Uterus (tissue), 4 donors: ENCODE data around the gene ZFPM1. TPM values are rescaled to one million over a fixed set of nuclear protein-coding genes. Genes with fewer than 3 reads are reported as not detected.
A peak's percentile ranks its signal among the peaks of the same experiment; 100 is the strongest.

Experiments used
- DNase-seq, 2 donors: peaks; one replicate each; pipeline ENCODE4 v3.0.0-alpha.2; 2019 to 2020
- H3K27ac ChIP-seq, 2 donors: fragments of 200-600 bp; sonication (generic); 1 replicate in 1 of 2; 2 replicates in 1 of 2; pipeline ENCODE4 v1.5.1; 2016 to 2018
- H3K27me3 ChIP-seq, 2 donors: fragments of 200-600 bp; sonication (generic); one replicate each; pipeline ENCODE4 v1.5.1; 2018 to 2019; ENCODE audit warnings: control low read depth in 1 of 2
- H3K36me3 ChIP-seq, 2 donors: fragments of 200-600 bp; sonication (generic); one replicate each; pipeline ENCODE4 v1.5.1; 2019; ENCODE audit warnings: control low read depth in 1 of 2
- H3K4me1 ChIP-seq, 2 donors: fragments of 200-600 bp; sonication (generic); one replicate each; pipeline ENCODE4 v1.5.1; 2018 to 2019; ENCODE audit warnings: control low read depth in 1 of 2
- H3K4me3 ChIP-seq, 2 donors: fragments of 200-600 bp; sonication (generic); 1 replicate in 1 of 2; 2 replicates in 1 of 2; pipeline ENCODE4 v1.5.1; 2018 to 2019; ENCODE audit warnings: mild to moderate bottlenecking in 1 of 2
- H3K9me3 ChIP-seq, 2 donors: fragments of 200-600 bp; sonication (generic); one replicate each; pipeline ENCODE4 v1.5.1; 2019; ENCODE audit warnings: control low read depth in 1 of 2
- POLR2A ChIP-seq, 2 donors: fragments of 450-650 bp; IDR thresholded peaks; one replicate each; pipeline ENCODE4 v1.6.1; 2016; ENCODE audit warnings: antibody characterized with exemption in 2 of 2, mild to moderate bottlenecking in 1 of 2, moderate library complexity in 1 of 2
- intact Hi-C: fragments of 100-400 bp; cut with DNase I; formaldehyde crosslinking; loops from one replicate; pipeline ENCODE4 v1.15.1; 2023; ENCODE audit warnings: low total_unique reads
- total RNA-seq, 4 donors: library from RNA; depleted of rRNA in 3 of 4; stranded (reverse); fragments of >200 nt in 3 of 4; gene quantifications; one replicate each; pipeline versions ENCODE4 v1.1.0 to v1.2.4, GENCODE V29; 2014 to 2023
- TF ChIP-seq, protein P1 (sequence below), 4 experiments: fragments of 200-600 bp in 2 of 4; fragments of 450-650 bp in 2 of 4; sonication (generic) in 2 of 4; IDR thresholded peaks; one replicate each; pipeline ENCODE4 v1.5.1; 2016 to 2019; ENCODE audit warnings: antibody characterized with exemption in 4 of 4, mild to moderate bottlenecking in 2 of 4, moderate library complexity in 1 of 4
- donor health status: DM: yes; HTN: yes; CAD: no.

The ZFPM1 gene
- 1 to 10 TPM in 2 of 4 donors, under 1 TPM in 2; under 0.01 to 6.9 (median 0.77) TPM for total RNA-seq

DNA sequence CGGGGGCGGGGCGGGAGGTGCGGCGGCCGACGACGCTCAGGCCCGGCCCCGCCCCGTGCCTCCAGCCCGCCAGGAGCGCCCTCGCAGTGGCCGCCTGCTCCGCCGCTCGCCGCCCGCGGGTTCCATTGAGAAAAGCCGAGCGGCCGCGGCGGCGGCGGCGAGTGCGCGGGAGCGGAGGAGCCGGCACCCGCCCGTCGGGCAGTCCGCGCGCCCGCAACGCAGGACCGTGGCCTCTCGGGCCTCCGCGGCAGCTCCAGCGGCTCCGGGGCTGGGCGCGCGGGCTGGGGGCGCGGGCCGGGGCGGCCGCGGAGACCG is at the start of gene ZFPM1:
TSS of gene ZFPM1 (plus strand) at position 64 of the 315 bp plus-strand sequence. CDS start 359 bp downstream, outside the sequence.
- intact Hi-C loops = no loop called here
- no peaks in the 10 kb centered on the region for H3K9me3 ChIP-seq

DNA sequence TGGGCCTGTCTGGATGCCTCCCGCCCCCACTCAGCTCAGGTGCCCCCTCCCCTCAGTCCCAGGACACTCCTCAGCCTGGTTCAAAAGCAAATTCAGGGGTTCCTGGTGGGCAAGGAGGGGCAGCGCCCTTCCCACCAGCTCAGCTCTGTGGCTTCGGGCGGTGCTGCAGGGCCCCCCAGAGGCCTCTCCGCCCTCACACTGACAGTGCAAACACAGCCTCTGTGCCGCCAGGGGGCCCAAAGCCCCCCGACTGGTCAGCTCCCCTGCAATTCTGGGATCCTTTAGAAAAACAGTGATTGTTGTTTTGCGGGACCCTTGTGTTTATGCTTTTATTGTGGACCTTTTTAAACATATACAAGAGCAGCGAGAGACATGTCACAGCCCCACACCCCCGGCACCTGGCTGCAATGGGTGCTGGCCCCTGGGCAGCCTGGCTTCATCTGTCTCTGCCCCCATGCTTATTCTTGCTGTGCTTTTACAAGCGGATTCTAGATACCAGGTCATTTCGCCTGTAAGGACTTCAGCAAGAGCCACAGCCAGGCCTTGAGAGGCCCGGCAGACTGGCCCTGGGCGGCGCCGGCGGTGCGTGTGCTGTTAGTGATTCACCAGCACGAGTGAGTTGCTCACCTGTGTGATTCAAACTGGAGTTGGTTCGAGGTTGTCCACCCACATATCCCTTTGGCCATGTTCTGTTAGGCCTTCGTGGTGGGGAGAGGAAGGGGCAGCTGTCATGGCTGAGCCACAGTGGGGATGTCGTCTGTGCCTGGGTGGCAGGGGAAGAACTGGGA is 49.1 kb upstream of the ZFPM1 start:
- H3K4me3 ChIP-seq = no peak overlapping the region
- H3K9me3 ChIP-seq = no peaks in the 10 kb centered on the region
- intact Hi-C loops = no loop called here
- H3K27ac ChIP-seq = no peak overlapping the region
- no peaks in the 10 kb centered on the region for H3K27me3 ChIP-seq
- DNase-seq = no peak
- TF ChIP-seq, protein P1, sequence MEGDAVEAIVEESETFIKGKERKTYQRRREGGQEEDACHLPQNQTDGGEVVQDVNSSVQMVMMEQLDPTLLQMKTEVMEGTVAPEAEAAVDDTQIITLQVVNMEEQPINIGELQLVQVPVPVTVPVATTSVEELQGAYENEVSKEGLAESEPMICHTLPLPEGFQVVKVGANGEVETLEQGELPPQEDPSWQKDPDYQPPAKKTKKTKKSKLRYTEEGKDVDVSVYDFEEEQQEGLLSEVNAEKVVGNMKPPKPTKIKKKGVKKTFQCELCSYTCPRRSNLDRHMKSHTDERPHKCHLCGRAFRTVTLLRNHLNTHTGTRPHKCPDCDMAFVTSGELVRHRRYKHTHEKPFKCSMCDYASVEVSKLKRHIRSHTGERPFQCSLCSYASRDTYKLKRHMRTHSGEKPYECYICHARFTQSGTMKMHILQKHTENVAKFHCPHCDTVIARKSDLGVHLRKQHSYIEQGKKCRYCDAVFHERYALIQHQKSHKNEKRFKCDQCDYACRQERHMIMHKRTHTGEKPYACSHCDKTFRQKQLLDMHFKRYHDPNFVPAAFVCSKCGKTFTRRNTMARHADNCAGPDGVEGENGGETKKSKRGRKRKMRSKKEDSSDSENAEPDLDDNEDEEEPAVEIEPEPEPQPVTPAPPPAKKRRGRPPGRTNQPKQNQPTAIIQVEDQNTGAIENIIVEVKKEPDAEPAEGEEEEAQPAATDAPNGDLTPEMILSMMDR (IDR thresholded peaks at IDR 0.05) = no peak
- no peak for TF ChIP-seq POLR2A (IDR thresholded peaks at IDR 0.05)
- no peaks in the 10 kb centered on the region for H3K36me3 ChIP-seq
- peaks cover 0 to 4% of the 10 kb centered on the region in 2 donors for H3K4me1 ChIP-seq

More for the DNA sequence above, at the start of gene ZFPM1:
- peaks cover 0 to 8% of the 10 kb centered on the region in 2 donors for H3K27me3 ChIP-seq
- H3K4me1 ChIP-seq = peaks cover 0 to 26% of the 10 kb centered on the region in 2 donors
- H3K27ac ChIP-seq = peak within 1 kb of the TSS; percentile 31 to 70
- no peaks in the 10 kb centered on the region for H3K36me3 ChIP-seq
- DNase-seq = no peak
- TF ChIP-seq, protein P1 (IDR thresholded peaks at IDR 0.05) = peak in 1 of 4 experiments; percentile 17
- TF ChIP-seq POLR2A (IDR thresholded peaks at IDR 0.05) = peak; percentile 55 to 61
- H3K4me3 ChIP-seq = peak within 1 kb of the TSS; percentile 33 to 57

DNA sequence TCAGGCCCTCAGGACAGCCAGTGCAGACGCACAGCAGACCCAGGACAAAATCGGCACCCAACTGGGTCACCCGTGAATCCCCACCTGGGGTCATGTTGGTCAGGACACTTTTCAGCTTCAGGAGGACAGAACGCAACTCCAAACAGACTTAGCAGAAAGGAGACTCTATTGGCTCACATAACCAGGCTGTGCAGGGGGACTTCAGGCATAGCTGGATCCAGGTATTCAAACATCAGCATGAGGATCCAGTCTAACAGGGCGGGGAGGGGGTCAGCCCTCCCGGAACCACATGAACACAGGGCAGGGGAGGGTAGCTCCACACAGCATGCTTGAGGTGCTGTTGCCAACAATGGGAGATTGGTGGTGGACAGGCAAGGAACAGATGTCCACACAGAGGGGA is 48.3 kb upstream of the ZFPM1 start:
- no peaks in the 10 kb centered on the region for H3K36me3 ChIP-seq
- H3K27ac ChIP-seq = no peak overlapping the region
- no peak for DNase-seq
- H3K4me1 ChIP-seq = peaks cover 0 to 4% of the 10 kb centered on the region in 2 donors
- H3K27me3 ChIP-seq = no peaks in the 10 kb centered on the region
- intact Hi-C loops = no loop called here
- H3K4me3 ChIP-seq = no peak overlapping the region
- H3K9me3 ChIP-seq = no peaks in the 10 kb centered on the region
- no peak for TF ChIP-seq POLR2A (IDR thresholded peaks at IDR 0.05)
- TF ChIP-seq, protein P1 (IDR thresholded peaks at IDR 0.05) = no peak

DNA sequence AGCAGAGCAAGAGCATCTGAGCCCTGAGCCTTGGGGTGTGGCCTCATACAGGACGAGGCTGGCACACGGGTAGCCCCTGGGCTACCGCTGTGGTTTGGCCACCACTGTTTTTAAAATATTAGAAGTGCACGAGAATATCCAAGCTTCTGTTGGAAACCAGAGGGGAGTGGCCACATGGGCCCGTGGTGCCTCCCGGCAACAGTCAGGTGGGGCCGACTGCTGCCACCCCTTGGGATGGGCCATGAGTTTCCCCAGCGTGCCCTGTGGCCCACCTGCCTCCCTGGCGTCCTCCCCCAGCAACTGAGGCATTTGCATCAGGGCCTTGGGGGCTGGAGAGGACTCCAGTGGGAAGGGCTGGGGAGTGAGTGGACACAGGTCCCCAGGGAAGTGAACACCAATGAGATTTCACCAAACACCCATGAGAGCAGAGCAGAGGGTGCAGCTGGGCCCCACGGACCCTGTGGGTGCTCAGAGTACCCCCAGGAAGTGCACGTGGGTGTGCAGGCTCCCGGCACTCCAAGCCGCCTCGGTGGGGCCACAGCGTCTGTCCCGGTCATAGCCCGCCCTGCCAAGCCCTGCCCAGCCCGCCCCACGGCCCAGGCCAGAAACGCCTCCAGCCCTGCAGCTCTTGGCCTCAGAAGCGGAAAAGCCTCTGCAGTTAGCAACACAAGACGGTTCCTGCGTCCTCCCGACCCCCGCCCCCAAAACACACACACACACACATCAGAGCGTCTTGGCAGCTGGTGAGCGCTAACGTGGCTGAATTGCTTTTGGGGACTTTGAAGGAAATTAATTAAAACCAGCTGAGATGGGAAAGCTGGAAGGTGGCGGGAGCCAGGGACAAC is 47.6 kb upstream of the ZFPM1 start:
- no peak overlapping the region for H3K4me3 ChIP-seq
- no peaks in the 10 kb centered on the region for H3K27me3 ChIP-seq
- H3K36me3 ChIP-seq = no peaks in the 10 kb centered on the region
- no peak for TF ChIP-seq POLR2A (IDR thresholded peaks at IDR 0.05)
- no peaks in the 10 kb centered on the region for H3K9me3 ChIP-seq
- H3K4me1 ChIP-seq = peaks cover 0 to 4% of the 10 kb centered on the region in 2 donors
- intact Hi-C loops = no loop called here
- H3K27ac ChIP-seq = no peak overlapping the region
- peak in 1 of 2 donors; percentile 53 for DNase-seq

DNA sequence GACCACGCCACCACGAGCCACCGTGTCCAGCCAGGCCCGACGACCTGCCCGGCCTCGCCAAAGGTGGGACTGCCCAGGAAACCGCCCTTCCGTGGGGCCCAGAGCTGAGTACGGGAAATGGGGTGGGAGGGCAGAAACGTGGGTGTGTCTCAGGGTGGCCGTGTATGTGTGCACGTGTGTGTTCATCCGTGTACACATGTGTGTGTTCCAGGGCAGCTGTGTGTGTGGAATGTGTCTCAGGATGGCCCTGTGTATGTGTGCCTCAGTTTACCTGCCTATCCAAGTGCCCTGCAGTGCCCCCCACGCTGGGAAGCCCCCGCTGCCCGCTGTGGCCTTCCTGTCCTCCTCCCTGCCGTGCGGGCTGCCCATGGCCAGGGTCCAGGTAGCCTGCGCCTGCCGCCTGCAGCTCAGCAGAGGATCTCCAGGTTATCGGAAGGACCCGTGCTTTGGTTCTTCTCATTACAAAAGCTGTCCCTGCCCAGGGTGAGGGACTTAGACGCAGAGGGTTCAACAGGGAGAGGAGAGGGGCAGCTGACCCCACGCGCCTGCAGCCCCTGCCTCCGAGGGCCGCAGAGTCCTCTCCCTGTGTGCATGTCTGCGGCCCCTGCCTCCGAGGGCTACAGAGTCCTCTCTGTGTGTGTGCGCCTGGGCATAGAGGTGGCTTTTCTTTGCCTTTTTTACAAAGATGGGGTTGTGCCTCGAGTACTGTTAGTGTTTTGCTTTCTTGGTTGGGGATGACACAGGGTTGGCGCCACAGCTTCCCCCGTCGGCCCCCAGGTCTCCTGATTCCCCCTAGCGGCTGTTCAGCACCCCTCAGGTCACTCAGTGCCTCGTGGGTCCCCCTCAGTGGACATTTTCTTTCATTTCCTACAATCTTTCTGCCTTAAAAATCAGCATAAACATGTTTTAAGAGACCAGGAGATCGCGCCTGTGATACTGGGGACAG is 46.7 kb upstream of the ZFPM1 start:
- intact Hi-C loops = no loop called here
- Histone ChIP-seq H3K36me3 (no peaks in the 10 kb centered on the region), H3K4me3 (peak overlapping the region in 1 of 2 donors; percentile 2), H3K27ac (no peak overlapping the region), H3K27me3 (no peaks in the 10 kb centered on the region), H3K9me3 (no peaks in the 10 kb centered on the region), H3K4me1 (peaks cover 0 to 4% of the 10 kb centered on the region in 2 donors)
- DNase-seq = no peak
- no peak for TF ChIP-seq POLR2A (IDR thresholded peaks at IDR 0.05)
- TF ChIP-seq, protein P1 (IDR thresholded peaks at IDR 0.05) = no peak
